Measurements from ENCODE around the gene TNFRSF14.

Gene TNFRSF14

GRCh38 chr1:2589431-2590232, 33.5 kb downstream of the TNFRSF14 start:
- DNase-seq: no peak

GRCh38 chr1:2590233-2591141, 34.3 kb downstream of the TNFRSF14 start:
- no peak for DNase-seq

GRCh38 chr1:2591233-2591580, 35.0 kb downstream of the TNFRSF14 start:
- DNase-seq: no peak

DNA sequence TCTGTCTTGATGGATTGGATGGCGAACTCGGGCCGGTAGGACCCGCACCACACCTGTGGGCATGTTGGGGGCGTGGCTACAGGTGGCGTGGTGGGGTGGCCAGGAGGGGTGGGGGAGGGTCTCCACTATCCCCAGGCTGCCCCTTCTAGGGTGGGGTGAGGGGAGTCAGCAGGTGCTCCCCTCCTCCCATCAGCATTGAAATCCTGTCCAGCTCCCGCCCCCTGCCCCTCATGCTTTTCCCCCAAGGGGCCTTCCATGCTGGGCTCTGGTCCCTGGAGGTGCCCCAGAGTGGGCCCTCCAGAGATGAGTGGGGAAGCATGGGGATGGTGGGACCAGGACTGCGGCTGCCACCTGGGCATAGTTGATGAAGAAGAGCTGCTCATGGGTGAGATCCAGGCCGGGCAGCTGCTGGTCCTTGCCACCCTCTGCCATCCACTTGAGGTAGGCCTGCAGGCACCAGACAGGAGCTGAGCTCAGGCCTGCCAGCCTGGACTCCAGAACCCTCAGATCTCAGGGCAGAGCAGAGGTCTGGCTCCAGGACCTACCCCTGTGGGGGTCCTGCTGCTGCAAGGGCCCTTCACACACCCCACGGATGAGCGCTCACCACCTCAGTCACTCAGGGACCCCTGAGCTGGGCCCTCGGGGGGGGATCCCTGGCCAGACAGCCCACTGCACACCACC, 35.5 kb downstream of the TNFRSF14 start:
- no peak for DNase-seq

- no peak for DNase-seq
Observed at GRCh38 chr1:2592672-2593071, 36.5 kb downstream of the TNFRSF14 start.

GRCh38 chr1:2593251-2593878, 37.2 kb downstream of the TNFRSF14 start:
- no peak for DNase-seq

- DNase-seq: no peak
Observed at GRCh38 chr1:2594001-2594640, 38.0 kb downstream of the TNFRSF14 start.

DNA sequence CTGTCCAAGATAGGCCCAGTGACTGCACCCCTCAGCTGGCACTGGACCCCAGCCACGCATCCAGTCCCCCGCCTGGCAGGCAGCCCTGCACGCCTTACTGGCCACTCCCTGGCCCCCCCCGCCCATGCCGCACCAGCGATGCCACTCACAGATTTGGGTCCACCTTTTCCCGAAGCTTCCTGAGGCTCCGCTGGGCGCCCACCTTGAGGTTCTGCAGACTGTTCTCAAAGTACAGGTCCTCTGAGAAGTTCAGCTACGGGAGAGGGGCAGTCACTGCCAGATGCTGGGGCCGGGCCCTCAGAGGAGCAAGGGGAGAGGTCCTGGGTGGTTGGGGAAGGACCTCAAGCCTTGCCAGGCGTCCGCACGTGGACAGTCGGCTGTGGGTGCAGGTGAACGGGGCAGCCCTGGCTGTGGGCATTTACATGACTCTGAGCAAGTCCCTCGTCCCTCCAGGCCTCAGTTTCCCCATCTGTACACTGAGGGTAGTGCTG, 38.5 kb downstream of the TNFRSF14 start:
- no peak for DNase-seq

DNA sequence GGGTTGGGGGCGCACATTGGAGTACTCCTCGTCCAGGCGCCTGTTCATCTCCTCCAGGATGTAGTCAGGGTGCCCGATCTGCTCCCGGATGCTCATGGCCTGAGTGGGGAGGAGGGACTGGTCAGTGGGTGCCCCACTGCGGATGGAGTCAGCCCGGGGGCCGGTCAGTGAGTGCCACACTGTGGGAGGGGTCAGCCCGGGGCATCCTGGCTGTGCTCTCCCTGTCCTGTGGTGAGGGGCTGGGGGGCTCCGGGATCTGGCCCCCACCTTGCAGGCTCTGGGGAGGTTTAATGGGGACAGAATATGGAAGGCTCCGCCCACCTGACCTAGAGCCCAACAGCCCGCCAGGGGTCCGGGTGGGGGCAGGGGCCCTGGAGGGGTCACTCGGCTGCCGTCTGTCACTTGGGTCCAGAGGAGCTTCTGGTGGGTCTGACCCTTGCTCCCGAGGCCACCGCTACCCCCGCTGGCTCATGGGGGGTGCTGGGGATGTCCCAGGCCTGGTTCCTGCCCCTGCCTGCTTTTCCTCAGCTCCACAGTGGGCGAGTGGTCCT, 39.2 kb downstream of the TNFRSF14 start:
- no peak for DNase-seq

DNA sequence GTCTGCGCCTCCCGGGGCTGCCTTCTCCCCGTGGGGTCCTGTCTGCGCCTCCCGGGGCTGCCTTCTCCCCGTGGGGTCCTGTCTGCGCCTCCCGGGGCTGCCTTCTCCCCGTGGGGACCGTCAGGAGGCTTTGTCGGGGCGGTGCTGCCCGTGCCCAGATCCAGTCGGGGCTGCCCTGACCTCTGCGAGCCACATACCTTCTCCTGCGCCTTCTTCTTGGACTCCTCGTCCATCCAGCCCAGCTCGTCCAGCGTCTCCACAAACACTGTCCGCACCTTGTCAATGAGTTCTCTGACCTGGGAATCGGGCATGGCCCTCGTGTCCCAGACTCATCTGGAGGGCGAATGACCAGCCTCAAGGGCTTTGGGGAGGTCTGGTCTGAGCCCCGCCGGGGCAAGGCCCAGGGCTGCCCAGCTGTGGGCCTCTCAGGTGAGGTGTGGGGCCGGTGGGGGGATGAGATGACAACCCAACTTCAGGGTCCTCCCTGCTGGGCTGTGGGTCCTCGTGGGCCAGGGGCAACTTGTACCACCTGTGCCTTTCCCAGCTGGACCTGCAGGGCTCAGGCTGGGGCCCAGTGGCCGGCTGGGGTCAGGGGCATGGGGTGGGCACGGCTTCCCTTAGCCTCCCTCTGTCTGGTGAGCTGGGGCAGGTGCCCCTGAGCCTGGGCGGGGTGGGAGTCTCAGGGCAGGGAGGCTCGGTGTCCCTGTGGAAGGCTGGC, 39.8 kb downstream of the TNFRSF14 start:
- DNase-seq: no peak

DNA sequence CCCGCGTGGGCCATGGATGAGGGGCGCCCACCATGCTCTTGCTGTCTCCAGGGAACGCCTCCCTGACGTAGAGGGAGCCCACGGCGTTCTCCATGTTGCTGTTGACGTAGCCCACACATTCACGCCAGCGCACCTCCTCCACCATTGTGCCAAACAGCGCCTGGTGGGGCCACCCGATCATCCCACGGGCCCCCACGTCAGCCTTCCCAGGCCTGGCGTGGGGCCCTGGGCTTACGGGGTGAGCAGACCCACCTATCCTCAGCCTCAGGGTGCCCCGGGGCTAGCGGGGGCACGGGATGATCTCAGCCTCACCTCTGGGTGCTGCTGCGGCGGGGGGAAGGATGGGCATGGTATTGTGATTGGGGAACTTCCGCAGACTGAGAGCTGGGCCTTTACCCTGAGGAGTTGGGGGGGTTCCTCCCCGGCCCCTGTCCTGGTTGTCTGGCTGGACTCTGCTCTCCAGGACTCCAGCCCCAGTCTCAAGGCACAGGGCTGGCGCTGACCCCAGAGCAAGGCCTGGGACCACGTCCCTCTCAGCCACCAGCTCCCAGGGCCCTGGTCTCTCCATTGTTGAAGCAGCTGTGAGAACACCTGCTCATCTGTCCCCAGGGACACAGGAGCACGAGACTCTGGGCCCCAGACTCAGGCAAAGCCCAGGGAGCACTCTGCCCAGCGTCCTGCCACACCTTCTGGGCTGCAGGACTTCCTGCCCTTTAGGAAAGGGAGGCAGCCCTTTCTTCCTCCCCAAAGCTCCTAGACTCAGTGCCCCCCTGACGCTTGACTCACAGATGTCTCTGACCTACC, 40.6 kb downstream of the TNFRSF14 start:
- no peak for DNase-seq

- DNase-seq: no peak
Observed at GRCh38 chr1:2597441-2598328, 41.5 kb downstream of the TNFRSF14 start.

DNA sequence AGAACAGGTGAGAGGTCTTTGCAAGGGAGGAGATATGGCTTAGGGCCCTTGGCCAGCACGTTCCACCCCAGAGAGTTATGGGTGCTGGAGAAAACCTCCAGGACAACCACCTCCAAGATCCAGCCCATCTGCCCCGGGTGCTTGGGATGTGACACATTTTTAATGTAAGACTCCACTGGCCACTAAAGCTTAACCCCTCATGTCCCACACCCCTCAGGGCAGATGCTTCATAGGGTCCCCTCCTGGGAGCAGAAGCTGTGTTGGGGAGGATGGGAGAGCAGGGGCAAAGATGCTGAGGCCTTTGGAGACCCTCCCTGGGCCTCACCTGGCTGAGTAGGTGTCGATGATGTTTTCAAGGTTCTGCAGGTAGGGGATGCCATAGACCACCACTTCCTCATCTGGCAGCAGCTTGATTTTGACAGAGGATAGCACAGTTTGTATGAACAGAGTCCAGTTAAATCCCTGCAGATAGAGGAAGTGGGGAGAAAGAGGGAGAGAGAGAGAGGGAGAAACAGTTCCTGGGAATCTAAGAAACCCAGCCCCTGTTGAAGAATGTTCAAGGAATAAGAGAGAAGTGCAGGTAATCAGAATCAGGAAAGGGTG, 42.3 kb downstream of the TNFRSF14 start:
- no peak for DNase-seq

DNA sequence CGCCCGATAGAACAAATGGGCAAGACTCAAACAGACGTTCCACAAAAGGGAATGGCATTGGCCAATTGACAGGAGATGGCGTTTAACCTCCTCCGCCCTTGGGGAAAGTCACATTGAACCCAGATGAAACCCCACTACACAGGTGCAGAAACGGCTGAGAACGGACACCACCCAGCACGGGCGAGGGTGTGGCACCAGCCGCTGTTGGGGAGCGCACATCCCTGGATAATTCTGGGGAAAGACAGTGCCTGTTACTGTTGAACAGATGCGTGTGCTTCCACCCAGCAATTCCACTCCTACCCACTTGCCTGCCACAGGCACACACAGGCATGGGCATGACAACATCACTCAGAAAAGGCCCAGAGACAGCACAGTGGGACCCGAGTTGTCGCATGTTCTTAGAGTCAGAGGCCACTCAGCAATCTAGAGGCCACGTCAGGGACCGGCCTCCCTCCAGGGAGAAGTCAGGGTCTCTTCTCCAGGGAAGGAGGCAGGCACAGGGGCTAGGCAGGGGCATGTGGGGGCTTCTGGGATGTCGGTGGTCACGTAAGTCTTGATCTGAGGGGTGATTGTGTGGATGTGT, 45.6 kb downstream of the TNFRSF14 start:
- no peak for DNase-seq

GRCh38 chr1:2602311-2602835, 46.2 kb downstream of the TNFRSF14 start:
- DNase-seq: no peak

DNA sequence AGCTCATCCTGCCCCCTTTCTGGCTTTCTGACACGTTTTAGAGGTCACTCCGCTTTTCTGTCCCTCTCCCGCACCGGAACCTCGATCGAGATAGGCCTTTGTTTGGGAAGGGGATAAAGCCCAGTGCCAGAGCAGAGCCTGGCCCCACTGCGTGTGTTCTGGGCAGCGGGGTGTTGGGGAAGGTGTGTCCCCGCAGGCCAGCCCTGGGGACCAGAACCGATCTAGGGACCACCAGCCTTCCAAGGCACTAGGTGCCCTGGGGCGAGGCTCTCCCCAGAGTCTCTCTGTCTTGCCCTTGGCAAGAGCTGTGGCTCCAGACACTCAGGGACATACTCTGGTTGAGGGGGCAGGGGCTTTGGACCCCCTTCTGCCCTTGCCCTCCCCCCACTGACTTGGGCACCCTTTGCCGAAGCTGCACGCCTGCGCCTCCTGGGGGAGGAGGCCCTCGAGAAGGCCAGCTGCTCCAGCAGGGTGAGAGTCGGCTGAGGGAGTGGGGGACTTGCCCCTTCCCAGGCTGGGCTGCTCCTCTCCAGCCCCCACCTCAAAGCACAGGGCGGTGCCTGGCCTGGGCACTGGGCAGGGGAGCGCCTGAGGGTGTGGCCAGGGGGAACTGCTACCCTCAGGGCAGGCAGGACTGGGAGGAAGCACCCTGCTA, 46.8 kb downstream of the TNFRSF14 start:
- DNase-seq: no peak

DNA sequence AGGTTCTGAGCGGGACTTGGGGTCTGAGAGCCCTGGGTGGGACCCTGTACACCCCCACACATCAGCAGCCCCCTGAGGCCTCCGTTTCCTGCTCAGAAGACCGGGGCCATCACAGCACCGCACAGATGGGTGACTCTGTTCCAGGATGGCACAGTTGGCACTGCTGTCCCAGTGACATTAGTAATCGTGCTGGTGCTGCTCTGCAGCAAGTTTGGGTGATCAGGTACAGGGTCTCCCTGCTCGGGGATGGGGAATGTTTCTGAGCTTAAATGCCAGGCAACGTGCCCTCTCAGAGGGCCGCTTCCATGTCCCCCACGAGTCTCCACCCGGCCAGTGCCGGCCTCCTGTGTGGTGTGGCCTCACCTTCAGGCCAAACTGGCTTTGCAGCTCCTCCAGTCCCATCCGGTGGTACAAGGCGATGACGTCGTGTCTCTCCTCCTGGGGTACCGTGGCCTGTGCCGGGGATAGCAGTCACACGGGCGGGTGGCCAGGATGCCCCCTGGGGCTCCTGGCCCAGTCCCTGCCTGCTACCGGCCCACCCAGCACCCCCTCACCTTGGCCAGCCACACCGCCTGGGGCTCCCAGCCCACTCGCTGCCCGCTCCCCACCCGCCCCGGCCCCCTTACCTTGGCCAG, 47.5 kb downstream of the TNFRSF14 start:
- DNase-seq: no peak

All from stimulated activated CD4-positive, alpha-beta T cell treated with anti-CD3 and anti-CD28 coated beads, Interleukin-4, amount 100 ng/mL, for 4 hours (primary cell).